Retina (tissue), 1 donor: ENCODE results near the gene C12orf42.
A peak's percentile ranks its signal among the peaks of the same experiment; 100 is the strongest.

Source experiments
- DNase-seq: peaks from one replicate; pipeline ENCODE4 v3.0.0-alpha.2; 2016

C12orf42 gene

GRCh38 chr12:103330672-103331071, 165.1 kb downstream of the C12orf42 start:
- no peak for DNase-seq

- no peak for DNase-seq
Observed at GRCh38 chr12:103327676-103328075, 168.1 kb downstream of the C12orf42 start.

GRCh38 chr12:103326190-103326589, 169.6 kb downstream of the C12orf42 start:
- DNase-seq = no peak

GRCh38 chr12:103318566-103318965, 177.2 kb downstream of the C12orf42 start:
- DNase-seq = no peak

- no peak for DNase-seq
Observed at GRCh38 chr12:103317220-103317619, 178.5 kb downstream of the C12orf42 start.

- DNase-seq = no peak
Observed at GRCh38 chr12:103314786-103315185, 181.0 kb downstream of the C12orf42 start.

GRCh38 chr12:103313894-103314293, 181.9 kb downstream of the C12orf42 start:
- DNase-seq = no peak

GRCh38 chr12:103312742-103313354, 182.9 kb downstream of the C12orf42 start:
- DNase-seq = no peak

GRCh38 chr12:103310546-103311270, 185.1 kb downstream of the C12orf42 start:
- DNase-seq = no peak

- DNase-seq = no peak
Observed at GRCh38 chr12:103308396-103308795, 187.4 kb downstream of the C12orf42 start.

GRCh38 chr12:103303484-103303883, 192.3 kb downstream of the C12orf42 start:
- DNase-seq = no peak

GRCh38 chr12:103301642-103302591, 193.9 kb downstream of the C12orf42 start:
- DNase-seq = peak; percentile 90

GRCh38 chr12:103288016-103288415, 207.8 kb downstream of the C12orf42 start:
- DNase-seq = no peak

GRCh38 chr12:103282124-103282523, 213.6 kb downstream of the C12orf42 start:
- no peak for DNase-seq

GRCh38 chr12:103279444-103279843, 216.3 kb downstream of the C12orf42 start:
- DNase-seq = no peak

GRCh38 chr12:103278329-103278728, 217.4 kb downstream of the C12orf42 start:
- no peak for DNase-seq

GRCh38 chr12:103273645-103274044, 222.1 kb downstream of the C12orf42 start:
- no peak for DNase-seq

- DNase-seq = no peak
Observed at GRCh38 chr12:103272949-103273348, 222.8 kb downstream of the C12orf42 start.

- DNase-seq = no peak
Observed at GRCh38 chr12:103269946-103270345, 225.8 kb downstream of the C12orf42 start.

- DNase-seq = no peak
Observed at GRCh38 chr12:103268831-103269514, 226.8 kb downstream of the C12orf42 start.

GRCh38 chr12:103257763-103258162, 238.0 kb downstream of the C12orf42 start:
- no peak for DNase-seq
